Mammary epithelial cell (primary cell): ENCODE measurements around the gene PLD1.

Experiments
- CTCF ChIP-seq, 2 donors: IDR thresholded peaks in 1 of 2; conservative IDR thresholded peaks in 1 of 2; 2 replicates each; pipeline ENCODE4 v1.5.1; 2011 to 2012; ENCODE audit warnings: inconsistent platforms in 2 of 2, low read length in 2 of 2, mild to moderate bottlenecking in 2 of 2, control low read depth in 1 of 2, low read depth in 1 of 2; ENCODE audit not compliant: insufficient read depth in 1 of 2; ENCODE audit errors: extremely low read depth in 1 of 2
- EZH2 ChIP-seq: IDR thresholded peaks from 2 replicates; pipeline ENCODE4 v1.6.1; 2012; ENCODE audit warnings: low read length, inconsistent platforms, borderline replicate concordance

GRCh38 chr3:171784387-171784786 is 25.9 kb downstream of the PLD1 start:
- TF ChIP-seq CTCF (conservative IDR thresholded peaks at IDR 0.05 in 1 of 2, IDR thresholded peaks at IDR 0.05 in 1 of 2; ENCODE audit: extremely low read depth in 1 of 2, insufficient read depth in 1 of 2, low read depth in 1 of 2, low read length in 2 of 2) (no peak), EZH2 (no peak)
